ENCODE results near the gene ACY1. TPM values are rescaled to one million over a fixed set of nuclear protein-coding genes. Genes with fewer than 3 reads are reported as not detected.

The ACY1 gene
- total RNA-seq (2014; rRNA removed; shearing (Covaris generic); ENCODE audit: low replicate concordance) = 17.2 and 46.4 TPM in 2 replicates

DNA sequence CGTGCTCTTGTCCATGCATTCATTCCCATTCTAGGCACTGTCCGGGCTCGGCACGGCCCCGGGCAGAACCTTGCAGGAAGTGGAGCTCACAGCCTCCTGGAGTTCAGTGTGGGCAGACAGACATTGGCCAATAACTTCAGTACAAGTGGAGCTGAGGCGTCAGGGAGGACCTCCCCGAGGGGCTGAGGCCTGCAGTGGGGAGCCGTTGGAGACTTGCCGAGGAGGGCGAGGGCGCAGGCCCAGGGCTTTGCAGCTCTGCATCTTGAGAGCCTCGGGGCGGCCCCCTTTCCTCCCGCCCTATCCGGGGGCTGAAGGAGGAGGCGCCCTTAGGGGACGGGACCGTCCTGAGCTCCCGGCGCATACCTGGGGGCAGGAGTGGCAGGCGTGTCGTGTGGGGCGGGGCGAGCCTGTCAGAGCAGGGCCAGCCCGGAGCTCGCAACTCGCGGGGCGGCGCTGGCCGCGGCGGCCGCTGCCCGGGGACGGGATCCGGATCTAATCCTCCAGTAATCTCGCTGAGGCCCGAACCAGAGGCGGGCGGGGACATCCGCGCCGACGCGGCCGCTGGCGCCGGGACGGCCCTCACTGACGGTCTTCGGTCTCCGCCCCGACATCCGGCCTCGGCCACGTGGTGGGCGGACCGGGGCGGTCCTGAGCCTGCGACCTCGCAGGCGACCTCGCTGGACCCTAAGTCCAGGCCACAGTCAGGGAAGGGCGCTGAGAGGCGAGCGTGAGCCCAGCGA lies at the start of gene ACY1:
Gene ACY1 (plus strand): TSS at position 698 of the 740 bp plus-strand sequence. CDS start 530 bp downstream, outside the sequence.
- peak; percentile 88 for DNase-seq
- no peaks in the 10 kb centered on the region for H3K9me3 ChIP-seq
- no peaks in the 10 kb centered on the region for H3K36me3 ChIP-seq
- peak within 1 kb of the TSS; percentile 67 for H3K4me3 ChIP-seq
- no peaks in the 10 kb centered on the region for H3K27me3 ChIP-seq

- H3K4me3 ChIP-seq = no peak overlapping the region
- no peaks in the 10 kb centered on the region for H3K9me3 ChIP-seq
- H3K27me3 ChIP-seq = no peaks in the 10 kb centered on the region
- DNase-seq = no peak
- peaks cover 7% of the 10 kb centered on the region for H3K36me3 ChIP-seq
Observed at GRCh38 chr3:51934139-51934850, 49.0 kb upstream of the ACY1 start.

DNA sequence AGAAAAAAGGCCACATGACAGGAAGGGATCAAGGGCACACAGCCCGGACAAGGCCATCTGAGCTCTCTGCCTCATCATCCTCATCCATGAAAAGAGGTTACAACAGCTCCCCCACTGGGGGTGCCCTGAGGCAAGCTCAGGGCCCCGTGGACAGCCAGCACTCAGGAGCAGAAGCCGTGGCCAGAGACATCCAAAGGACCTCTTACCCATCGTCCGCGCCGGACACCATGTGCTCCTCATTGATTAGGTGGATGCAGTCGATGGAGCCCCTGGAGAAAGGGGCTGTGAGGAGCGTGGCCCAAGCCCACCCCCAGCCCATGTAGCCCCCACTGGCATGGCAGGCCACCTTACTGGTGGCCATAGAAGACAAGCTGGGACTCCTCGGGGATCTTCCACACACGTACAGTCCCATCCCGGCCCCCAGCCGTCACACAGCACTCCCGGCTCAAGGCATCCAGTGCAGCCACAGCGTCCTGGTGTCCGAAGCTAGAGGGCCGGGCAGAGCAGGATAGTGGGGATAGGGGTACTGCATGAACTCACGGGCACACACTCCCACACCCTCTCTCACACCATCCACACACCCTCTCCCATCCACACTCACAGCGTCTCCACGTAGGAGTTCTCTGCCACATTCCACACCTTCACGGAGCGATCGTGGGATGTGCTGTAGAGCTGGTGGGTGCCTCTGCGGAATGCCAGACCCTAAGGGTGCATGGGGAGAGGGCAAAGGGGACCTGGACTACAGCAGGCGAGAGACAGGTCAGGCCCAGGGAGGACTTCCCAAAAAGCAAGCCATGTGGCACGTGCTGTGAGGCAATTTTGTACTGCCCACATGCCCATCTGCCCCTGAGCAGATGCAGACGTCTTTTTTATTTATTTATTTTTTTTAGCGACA lies 48.1 kb upstream of the ACY1 start:
- no peaks in the 10 kb centered on the region for H3K27me3 ChIP-seq
- H3K36me3 ChIP-seq = peaks cover 7% of the 10 kb centered on the region
- DNase-seq = no peak
- no peaks in the 10 kb centered on the region for H3K9me3 ChIP-seq
- H3K4me3 ChIP-seq = no peak overlapping the region

DNA sequence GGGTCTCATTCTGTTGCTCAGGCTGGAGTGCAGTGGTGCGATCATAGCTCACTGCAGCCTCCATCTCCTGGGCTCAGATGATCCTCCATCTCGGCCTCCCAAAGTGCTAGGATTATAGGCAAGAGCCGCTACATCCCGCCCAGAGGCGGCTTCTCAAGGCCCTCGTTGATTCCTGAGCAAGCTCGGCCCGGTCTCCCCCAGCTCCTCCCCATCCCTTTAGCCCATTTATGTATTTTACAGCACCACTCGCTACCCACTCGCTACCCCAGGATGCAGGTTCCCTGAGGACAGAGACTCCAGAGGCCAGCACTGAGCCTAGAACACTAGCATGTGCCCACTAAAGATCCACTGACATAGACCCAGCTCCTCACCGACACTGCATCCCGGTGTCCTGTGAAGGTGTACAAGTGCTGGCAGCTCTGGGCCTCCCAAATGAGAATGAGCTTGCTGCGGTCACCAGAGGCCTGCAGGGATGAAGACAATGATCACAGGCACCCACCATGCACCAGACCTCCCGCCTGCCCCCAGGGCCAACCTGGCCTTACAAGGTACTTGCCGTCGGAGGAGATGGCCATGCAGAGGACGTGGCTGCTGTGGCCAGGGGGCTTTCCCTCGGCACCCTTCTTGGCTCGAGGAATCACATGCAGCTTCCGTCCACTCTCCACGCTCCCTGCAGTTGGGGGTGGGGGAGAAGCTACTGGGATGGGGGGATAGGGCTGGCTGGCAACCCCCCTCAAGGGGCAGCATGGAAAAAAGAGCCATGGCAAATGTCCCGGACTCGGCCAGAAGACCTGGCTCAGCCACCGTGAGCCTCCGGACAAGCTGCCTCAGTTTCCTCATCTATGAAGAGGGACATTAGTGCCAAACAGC lies 47.2 kb upstream of the ACY1 start:
- Histone ChIP-seq H3K27me3 (no peaks in the 10 kb centered on the region), H3K9me3 (no peaks in the 10 kb centered on the region), H3K4me3 (no peak overlapping the region), H3K36me3 (peaks cover 7% of the 10 kb centered on the region)
- no peak for DNase-seq

- peaks cover 7% of the 10 kb centered on the region for H3K36me3 ChIP-seq
- H3K9me3 ChIP-seq = no peaks in the 10 kb centered on the region
- no peaks in the 10 kb centered on the region for H3K27me3 ChIP-seq
- H3K4me3 ChIP-seq = no peak overlapping the region
- peak; percentile 16 for DNase-seq
Observed at GRCh38 chr3:51937014-51937413, 46.3 kb upstream of the ACY1 start.

GRCh38 chr3:51937611-51938450 lies 45.5 kb upstream of the ACY1 start:
- Histone ChIP-seq H3K4me3 (no peak overlapping the region), H3K27me3 (no peaks in the 10 kb centered on the region), H3K36me3 (peaks cover 7% of the 10 kb centered on the region), H3K9me3 (no peaks in the 10 kb centered on the region)
- DNase-seq = no peak

GRCh38 chr3:51938780-51939425 lies 44.4 kb upstream of the ACY1 start:
- DNase-seq = no peak
- Histone ChIP-seq H3K27me3 (no peaks in the 10 kb centered on the region), H3K9me3 (no peaks in the 10 kb centered on the region), H3K36me3 (peaks cover 7% of the 10 kb centered on the region), H3K4me3 (no peak overlapping the region)

DNA sequence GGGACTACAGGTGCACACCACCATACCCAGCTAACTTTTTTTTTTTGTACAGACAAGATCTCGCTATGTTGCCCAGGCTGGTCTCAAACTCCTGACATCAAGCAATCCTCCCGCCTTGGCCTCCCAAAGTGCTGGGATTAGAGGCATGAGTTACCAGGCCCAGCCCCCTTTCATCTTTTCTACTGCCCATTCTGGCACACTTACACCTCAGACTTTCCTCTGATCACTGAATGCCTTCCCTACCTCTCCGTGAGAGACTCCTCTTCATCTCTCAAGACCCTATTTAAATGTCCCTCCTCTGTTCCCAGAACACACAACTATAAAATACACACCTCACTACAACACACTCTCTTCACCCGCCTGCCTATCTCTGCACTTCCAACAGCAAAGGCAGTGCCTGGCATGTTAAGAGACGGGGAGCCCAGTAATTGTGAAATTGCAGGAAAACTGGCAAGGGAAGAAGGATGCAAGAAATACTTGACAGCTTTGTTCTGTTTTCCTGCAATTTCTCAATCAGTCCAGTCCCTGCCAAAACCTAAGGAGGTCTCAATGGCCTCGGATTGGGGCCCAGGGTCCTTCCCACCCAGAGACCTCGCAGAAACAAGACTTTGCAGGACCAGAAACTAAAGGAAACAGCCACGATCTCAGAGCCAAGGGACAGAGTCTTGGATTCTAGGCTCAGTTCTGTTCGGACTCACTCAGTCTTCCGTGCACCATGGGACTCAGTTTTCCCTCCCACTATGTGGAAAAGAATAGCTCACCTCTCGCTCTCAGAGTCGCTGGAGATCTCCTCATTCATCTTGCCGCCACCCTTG lies 42.5 kb upstream of the ACY1 start:
- Histone ChIP-seq H3K36me3 (peaks cover 7% of the 10 kb centered on the region), H3K9me3 (no peaks in the 10 kb centered on the region), H3K27me3 (no peaks in the 10 kb centered on the region), H3K4me3 (peak overlapping the region; percentile 88)
- DNase-seq = no peak

GRCh38 chr3:51941463-51941797 lies 41.9 kb upstream of the ACY1 start:
- Histone ChIP-seq H3K9me3 (no peaks in the 10 kb centered on the region), H3K27me3 (no peaks in the 10 kb centered on the region), H3K4me3 (peak overlapping the region; percentile 88), H3K36me3 (peaks cover 7% of the 10 kb centered on the region; the same call in 1 of the 2 replicates)
- no peak for DNase-seq

- Histone ChIP-seq H3K36me3 (peaks cover 7% of the 10 kb centered on the region; the same call in 1 of the 2 replicates), H3K27me3 (no peaks in the 10 kb centered on the region), H3K9me3 (no peaks in the 10 kb centered on the region), H3K4me3 (peak within 1 kb of the TSS; percentile 88)
- peak; percentile 99 for DNase-seq
Observed at GRCh38 chr3:51941798-51942602, 41.3 kb upstream of the ACY1 start, which contains the start of the genes PARP3 and RRP9. Gene PARP3 (plus strand): TSS chr3:51942363. CDS start chr3:51943356, 993 bp downstream. Gene RRP9 (minus strand): TSS chr3:51941904. CDS start chr3:51941867, 37 bp downstream.

DNA sequence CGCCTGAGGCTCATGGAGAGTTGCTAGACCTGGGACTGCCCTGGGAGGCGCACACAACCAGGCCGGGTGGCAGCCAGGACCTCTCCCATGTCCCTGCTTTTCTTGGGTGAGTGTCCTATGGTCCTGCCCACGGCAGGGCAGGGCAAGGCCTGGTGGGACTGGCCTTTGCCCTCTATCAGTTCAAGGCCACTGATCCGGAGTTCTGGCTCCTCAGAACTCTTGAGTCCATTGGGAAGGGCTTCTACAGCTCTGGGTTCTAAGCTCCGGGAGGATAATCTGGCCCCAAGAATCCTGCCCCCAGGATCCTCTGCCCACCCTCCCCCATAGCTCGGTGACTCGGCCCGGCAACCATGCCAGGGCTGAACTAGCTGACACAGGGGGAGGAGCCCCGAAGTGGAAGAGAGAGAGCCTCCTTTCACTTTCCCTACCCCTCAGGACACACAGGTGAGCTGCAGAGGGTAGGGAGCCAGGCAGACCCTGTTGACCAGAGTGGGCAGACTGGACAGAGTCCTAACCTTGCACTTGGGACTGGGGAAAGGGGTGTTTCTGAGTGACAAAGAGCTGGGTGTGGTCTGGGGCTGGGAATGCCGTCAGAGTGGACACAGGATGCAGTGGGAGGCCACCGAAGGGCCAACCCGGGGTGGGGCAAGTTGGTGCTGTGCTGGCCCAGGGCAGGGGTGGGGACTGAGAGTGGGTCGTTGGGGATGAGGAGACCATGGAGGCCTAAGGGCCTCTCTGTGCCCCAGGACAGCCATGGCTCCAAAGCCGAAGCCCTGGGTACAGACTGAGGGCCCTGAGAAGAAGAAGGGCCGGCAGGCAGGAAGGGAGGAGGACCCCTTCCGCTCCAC lies 40.5 kb upstream of the ACY1 start:
- peak; percentile 71 for DNase-seq
- no peaks in the 10 kb centered on the region for H3K27me3 ChIP-seq
- H3K9me3 ChIP-seq = no peaks in the 10 kb centered on the region
- peaks cover 6% of the 10 kb centered on the region; the same call in 1 of the 2 replicates for H3K36me3 ChIP-seq
- H3K4me3 ChIP-seq = peak overlapping the region; percentile 50

GRCh38 chr3:51943451-51944391 lies 39.6 kb upstream of the ACY1 start:
- no peak for DNase-seq
- no peaks in the 10 kb centered on the region for H3K27me3 ChIP-seq
- no peaks in the 10 kb centered on the region for H3K9me3 ChIP-seq
- no peaks in the 10 kb centered on the region for H3K36me3 ChIP-seq
- no peak overlapping the region for H3K4me3 ChIP-seq
